Caco-2 (cell line): Measurements from ENCODE around the gene RPEL1. TPM values are rescaled to one million over a fixed set of nuclear protein-coding genes. Genes with fewer than 3 reads are reported as not detected.

Experiments used
- BruUV-seq: library from RNA; stranded (reverse); fragments of 400-500 nt; replicated peaks from 2 replicates; lab custom pipeline; 2021; lab: Mats Ljungman, UMichigan
- CTCF ChIA-PET: fragments of 300-600 bp; sonication (Branson Sonifier 250); formaldehyde crosslinking; loops from one replicate; lab custom pipeline; 2022; ENCODE audit warnings: antibody characterized with exemption; lab: Charles Lee
- POLR2A ChIA-PET: fragments of 300-600 bp; sonication (Branson Sonifier 250); formaldehyde crosslinking; loops from one replicate; lab custom pipeline; 2022; ENCODE audit warnings: antibody characterized with exemption; lab: Charles Lee
- DNase-seq, 2 experiments: peaks; one replicate each; pipeline versions ENCODE4 v3.0.0 to v3.0.0-alpha.2; 2020 to 2022
- H3K27me3 ChIP-seq: replicated peaks from 2 replicates; pipeline ENCODE4 v1.6.0; 2011; ENCODE audit warnings: low read length; ENCODE audit not compliant: control insufficient read depth, insufficient read depth
- H3K36me3 ChIP-seq: 2 replicates; pipeline ENCODE4 v1.5.1; 2011; ENCODE audit warnings: low read length; ENCODE audit not compliant: control insufficient read depth, insufficient read depth
- H3K4me1 ChIP-seq: fragments of 250-450 bp; sonication (Bioruptor Pico); 2 replicates; pipeline ENCODE4 v1.5.1; 2020; ENCODE audit warnings: mild to moderate bottlenecking
- H3K4me3 ChIP-seq: 2 replicates; pipeline ENCODE4 v1.5.1; 2011; ENCODE audit warnings: low read depth, mild to moderate bottlenecking, control low read depth, low read length
- H3K9me3 ChIP-seq: fragments of 250-450 bp; sonication (Bioruptor Pico); 2 replicates; pipeline ENCODE4 v1.5.1; 2020; ENCODE audit warnings: mild to moderate bottlenecking, moderate library complexity
- H3K27ac Mint-ChIP-seq: one replicate; pipeline ENCODE4 v1.8.0; 2022; ENCODE audit warnings: mixed read lengths; ENCODE audit not compliant: unreplicated experiment
- H3K27me3 Mint-ChIP-seq: one replicate; pipeline ENCODE4 v1.8.0; 2022; ENCODE audit warnings: mixed read lengths; ENCODE audit not compliant: insufficient read depth, unreplicated experiment
- H3K36me3 Mint-ChIP-seq: one replicate; pipeline ENCODE4 v1.8.0; 2022; ENCODE audit warnings: mild to moderate bottlenecking, mixed read lengths; ENCODE audit not compliant: insufficient read depth, unreplicated experiment
- H3K4me1 Mint-ChIP-seq: one replicate; pipeline ENCODE4 v1.8.0; 2022; ENCODE audit warnings: low read depth, mixed read lengths; ENCODE audit not compliant: unreplicated experiment
- H3K4me3 Mint-ChIP-seq: one replicate; pipeline ENCODE4 v1.8.0; 2022; ENCODE audit warnings: mild to moderate bottlenecking, moderate library complexity, mixed read lengths; ENCODE audit not compliant: unreplicated experiment
- H3K9me3 Mint-ChIP-seq: one replicate; pipeline ENCODE4 v1.8.0; 2022; ENCODE audit warnings: mixed read lengths; ENCODE audit not compliant: unreplicated experiment
- intact Hi-C: fragments of 100-400 bp; cut with micrococcal nuclease; formaldehyde crosslinking; loops from one replicate; pipeline ENCODE4 v1.10.0; 2022; ENCODE audit not compliant: unreplicated experiment
- total RNA-seq: library from RNA; stranded (reverse); gene quantifications from 2 replicates; pipeline ENCODE4 v1.2.3, GENCODE V29; 2022
- TF ChIP-seq, protein P1 (sequence below), 2 experiments: fragments of 200-600 bp in 1 of 2; IDR thresholded peaks; 1 replicate in 1 of 2; 2 replicates in 1 of 2; pipeline versions ENCODE4 v1.5.1 to v1.8.0; 2011 to 2022; ENCODE audit warnings: antibody characterized with exemption in 1 of 2, control low read depth in 1 of 2, inconsistent platforms in 1 of 2, low read depth in 1 of 2, low read length in 1 of 2, mild to moderate bottlenecking in 1 of 2, moderate library complexity in 1 of 2; ENCODE audit not compliant: insufficient read depth in 1 of 2, severe bottlenecking in 1 of 2, unreplicated experiment in 1 of 2

RPEL1 gene
- total RNA-seq, 1 experiment from 2014 or later, result not detected

GRCh38 chr10:103276251-103276895, 30.7 kb downstream of the RPEL1 start:
- intact Hi-C loops, result no loop called here
- H3K27me3 Mint-ChIP-seq, result peaks cover 11% of the 10 kb centered on the region
- no TSS peak for BruUV-seq

DNA sequence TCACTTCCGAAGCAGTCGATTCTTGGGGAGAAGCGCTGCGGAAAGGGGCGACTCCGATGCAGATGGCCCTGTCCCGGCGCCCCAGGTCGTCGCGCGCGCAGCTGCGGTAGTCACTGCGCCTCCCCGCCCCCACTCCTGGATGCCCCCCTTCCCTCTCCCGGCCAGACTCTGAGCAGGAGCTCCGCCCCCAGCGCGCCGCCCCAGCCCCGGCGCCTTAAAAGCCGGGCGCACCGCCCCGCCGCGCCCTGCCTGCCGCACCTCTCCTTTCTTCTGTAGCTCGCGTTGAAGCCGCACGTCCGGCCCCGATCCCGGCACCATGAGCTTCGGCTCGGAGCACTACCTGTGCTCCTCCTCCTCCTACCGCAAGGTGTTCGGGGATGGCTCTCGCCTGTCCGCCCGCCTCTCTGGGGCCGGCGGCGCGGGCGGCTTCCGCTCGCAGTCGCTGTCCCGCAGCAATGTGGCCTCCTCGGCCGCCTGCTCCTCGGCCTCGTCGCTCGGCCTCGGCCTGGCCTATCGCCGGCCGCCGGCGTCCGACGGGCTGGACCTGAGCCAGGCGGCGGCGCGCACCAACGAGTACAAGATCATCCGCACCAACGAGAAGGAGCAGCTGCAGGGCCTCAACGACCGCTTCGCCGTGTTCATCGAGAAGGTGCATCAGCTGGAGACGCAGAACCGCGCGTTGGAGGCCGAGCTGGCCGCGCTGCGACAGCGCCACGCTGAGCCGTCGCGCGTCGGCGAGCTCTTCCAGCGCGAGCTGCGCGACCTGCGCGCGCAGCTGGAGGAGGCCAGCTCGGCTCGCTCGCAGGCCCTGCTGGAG, 31.4 kb downstream of the RPEL1 start, which contains the start of gene INA:
Gene INA, plus strand, starts transcription at position 243 of the 817 bp plus-strand sequence. Its CDS starts 74 bp downstream, at position 317.
- DNase-seq, result peak in 1 of 2 experiments; percentile 20
- 0 out of 2 replicates have a peak, but pooled peaks cover 4% of the 10 kb centered on the region for H3K4me1 ChIP-seq
- Mint-ChIP-seq H3K9me3 (peaks cover 10% of the 10 kb centered on the region), H3K4me1 (peaks cover 8% of the 10 kb centered on the region), H3K36me3 (no peaks in the 10 kb centered on the region), H3K27me3 (peaks cover 15% of the 10 kb centered on the region), H3K4me3 (peak within 1 kb of the TSS; percentile 69), H3K27ac (no peak within 1 kb of the TSS)
- no TSS peak for BruUV-seq
- intact Hi-C loops, result no loop called here
- H3K4me3 ChIP-seq, result peak within 1 kb of the TSS; percentile 23
- ChIA-PET POLR2A (no interaction called here), CTCF (interaction anchor here (0.5 kb wide), 1 partner anchor 14 kb away, joined by 6 read pairs; no protein-coding TSS in a partner anchor)
- H3K27me3 ChIP-seq, result no peaks in the 10 kb centered on the region
- TF ChIP-seq, protein P1, sequence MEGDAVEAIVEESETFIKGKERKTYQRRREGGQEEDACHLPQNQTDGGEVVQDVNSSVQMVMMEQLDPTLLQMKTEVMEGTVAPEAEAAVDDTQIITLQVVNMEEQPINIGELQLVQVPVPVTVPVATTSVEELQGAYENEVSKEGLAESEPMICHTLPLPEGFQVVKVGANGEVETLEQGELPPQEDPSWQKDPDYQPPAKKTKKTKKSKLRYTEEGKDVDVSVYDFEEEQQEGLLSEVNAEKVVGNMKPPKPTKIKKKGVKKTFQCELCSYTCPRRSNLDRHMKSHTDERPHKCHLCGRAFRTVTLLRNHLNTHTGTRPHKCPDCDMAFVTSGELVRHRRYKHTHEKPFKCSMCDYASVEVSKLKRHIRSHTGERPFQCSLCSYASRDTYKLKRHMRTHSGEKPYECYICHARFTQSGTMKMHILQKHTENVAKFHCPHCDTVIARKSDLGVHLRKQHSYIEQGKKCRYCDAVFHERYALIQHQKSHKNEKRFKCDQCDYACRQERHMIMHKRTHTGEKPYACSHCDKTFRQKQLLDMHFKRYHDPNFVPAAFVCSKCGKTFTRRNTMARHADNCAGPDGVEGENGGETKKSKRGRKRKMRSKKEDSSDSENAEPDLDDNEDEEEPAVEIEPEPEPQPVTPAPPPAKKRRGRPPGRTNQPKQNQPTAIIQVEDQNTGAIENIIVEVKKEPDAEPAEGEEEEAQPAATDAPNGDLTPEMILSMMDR (IDR thresholded peaks at IDR 0.05; ENCODE audit: insufficient read depth in 1 of 2, low read depth in 1 of 2, low read length in 1 of 2, severe bottlenecking in 1 of 2, unreplicated experiment in 1 of 2), result no peak
- H3K9me3 ChIP-seq, result no peaks in the 10 kb centered on the region
- H3K36me3 ChIP-seq, result no peaks in the 10 kb centered on the region

More at GRCh38 chr10:103276251-103276895, 30.7 kb downstream of the RPEL1 start:
- Histone ChIP-seq H3K27me3 (no peaks in the 10 kb centered on the region), H3K4me1 (no peaks in the 10 kb centered on the region), H3K4me3 (peak overlapping the region; percentile 23; the same call in 1 of the 2 replicates), H3K9me3 (no peaks in the 10 kb centered on the region), H3K36me3 (no peaks in the 10 kb centered on the region)
- CTCF ChIA-PET, result interaction anchor here (0.5 kb wide), 1 partner anchor 15 kb away, joined by 6 read pairs; no protein-coding TSS in a partner anchor
- Mint-ChIP-seq H3K36me3 (no peaks in the 10 kb centered on the region), H3K9me3 (peaks cover 10% of the 10 kb centered on the region), H3K4me3 (peak overlapping the region; percentile 69), H3K27ac (no peak overlapping the region), H3K4me1 (peaks cover 1% of the 10 kb centered on the region)
- DNase-seq, result no peak
- TF ChIP-seq, protein P1 (IDR thresholded peaks at IDR 0.05; ENCODE audit: insufficient read depth in 1 of 2, low read depth in 1 of 2, low read length in 1 of 2, severe bottlenecking in 1 of 2, unreplicated experiment in 1 of 2), result no peak
- POLR2A ChIA-PET, result no interaction called here
